GM20000 (cell line): ENCODE measurements around the gene PHOSPHO1.
A peak's percentile ranks its signal among the peaks of the same experiment; 100 is the strongest.
"Not testable (repeated sequence)": the region's sequence is repeated elsewhere in the genome, so short reads cannot be mapped to it uniquely, and the experiment has no call there.

Source experiments
- DNase-seq: peaks from one replicate; pipeline ENCODE4 v3.0.0; 2012; ENCODE audit warnings: low spot score
- CTCF ChIP-seq: IDR thresholded peaks from 2 replicates; pipeline ENCODE4 v1.5.1; 2012; ENCODE audit warnings: mild to moderate bottlenecking, control low read depth; ENCODE audit errors: extremely low read depth, missing control alignments

Gene PHOSPHO1, protein sequence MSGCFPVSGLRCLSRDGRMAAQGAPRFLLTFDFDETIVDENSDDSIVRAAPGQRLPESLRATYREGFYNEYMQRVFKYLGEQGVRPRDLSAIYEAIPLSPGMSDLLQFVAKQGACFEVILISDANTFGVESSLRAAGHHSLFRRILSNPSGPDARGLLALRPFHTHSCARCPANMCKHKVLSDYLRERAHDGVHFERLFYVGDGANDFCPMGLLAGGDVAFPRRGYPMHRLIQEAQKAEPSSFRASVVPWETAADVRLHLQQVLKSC

GRCh38 chr17:49230636-49231562, at the start of gene PHOSPHO1:
Gene PHOSPHO1 (minus strand): TSS chr17:49230787. CDS start chr17:49226691, 4,096 bp downstream.
- peak; percentile 91 for DNase-seq
- TF ChIP-seq CTCF: no peak

DNA sequence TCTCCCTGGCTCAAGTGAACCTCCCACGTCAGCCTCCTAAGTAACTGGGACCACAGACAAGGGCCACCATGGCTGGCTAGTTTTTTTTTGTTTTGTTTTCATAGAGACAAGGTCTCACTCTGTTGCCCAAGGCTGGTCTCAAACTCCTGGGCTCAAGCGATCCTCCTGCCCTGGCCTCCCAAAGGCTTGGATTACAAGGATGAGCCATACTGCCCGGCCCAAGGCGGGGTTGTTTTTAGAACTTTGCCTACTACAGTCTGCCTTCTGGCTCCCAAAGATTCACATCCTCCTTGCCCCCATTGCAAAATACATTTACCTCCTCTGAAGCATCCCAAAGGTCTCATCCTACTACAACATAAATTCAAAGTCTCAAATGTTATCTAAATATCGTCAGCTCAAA, 49.5 kb upstream of the PHOSPHO1 start:
- no peak for DNase-seq
- no peak for TF ChIP-seq CTCF

- DNase-seq: not testable (repeated sequence)
These were observed 48.9 kb upstream of the PHOSPHO1 start for GRCh38 chr17:49279263-49280015.

GRCh38 chr17:49278076-49278475, 47.5 kb upstream of the PHOSPHO1 start:
- no peak for DNase-seq
- no peak for TF ChIP-seq CTCF

DNA sequence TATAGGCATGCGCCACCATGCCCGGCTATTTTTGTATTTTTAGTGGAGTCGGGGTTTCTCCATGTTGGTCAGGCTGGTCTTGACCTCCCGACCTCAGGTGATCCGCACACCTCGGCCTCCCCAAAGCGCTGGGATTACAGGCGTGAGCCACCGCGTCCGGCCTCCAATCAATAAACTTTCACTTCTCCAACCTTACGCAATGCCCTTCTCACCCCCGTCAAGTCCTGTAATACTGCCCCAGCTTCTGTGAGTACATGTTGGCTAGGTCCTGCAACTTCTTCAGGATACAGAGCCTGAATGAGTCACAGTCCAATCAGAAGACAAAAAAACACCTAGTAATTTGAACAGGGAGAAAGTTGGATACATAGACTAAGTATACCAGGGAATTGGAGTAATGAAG, 47.1 kb upstream of the PHOSPHO1 start:
- DNase-seq: no peak
- TF ChIP-seq CTCF: no peak

DNA sequence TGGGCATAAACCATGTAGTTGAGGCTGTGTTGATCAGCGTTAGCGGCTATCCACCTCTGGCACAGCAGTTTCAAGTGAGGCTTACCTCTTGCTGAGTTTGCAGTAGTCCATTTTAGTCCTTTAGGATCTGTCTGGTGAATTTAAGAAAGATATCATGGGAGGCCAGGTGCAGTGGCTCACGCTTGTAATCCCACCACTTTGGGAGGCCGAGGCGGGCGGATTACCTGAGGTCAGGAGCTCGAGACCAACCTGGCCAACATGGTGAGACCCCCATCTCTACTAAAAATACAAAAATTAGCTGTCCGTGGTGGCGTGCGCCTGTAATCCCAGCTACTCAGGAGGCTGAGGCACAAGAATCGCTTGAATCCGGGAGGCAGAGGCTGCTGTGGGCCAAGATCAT, 45.4 kb upstream of the PHOSPHO1 start:
- DNase-seq: not testable (repeated sequence)

DNA sequence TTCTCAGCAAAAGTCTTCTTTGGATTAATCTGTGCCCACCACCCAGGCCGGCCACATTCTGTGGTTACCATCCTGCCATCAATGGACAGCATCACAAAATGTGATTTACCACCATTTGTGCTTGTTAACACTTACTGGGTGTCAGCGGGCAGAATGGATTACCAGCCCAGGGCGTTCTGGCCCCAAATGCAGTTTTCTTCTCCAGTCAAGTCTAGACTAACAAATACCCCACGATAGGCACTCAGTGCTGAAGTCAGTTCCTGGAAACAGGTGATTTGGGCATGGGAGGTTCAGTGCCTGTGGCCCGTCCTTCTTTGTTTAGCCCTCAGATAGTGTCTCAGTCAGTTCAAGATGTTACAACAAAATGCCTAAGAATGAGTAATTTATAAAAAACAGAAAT, 38.8 kb upstream of the PHOSPHO1 start:
- TF ChIP-seq CTCF: no peak
- no peak for DNase-seq

- no peak for TF ChIP-seq CTCF
These were observed 37.3 kb upstream of the PHOSPHO1 start for GRCh38 chr17:49267912-49268311.

More at GRCh38 chr17:49267912-49268311, 37.3 kb upstream of the PHOSPHO1 start:
- DNase-seq: no peak
